ENCODE data around the gene KATNIP.

Gene KATNIP

DNA sequence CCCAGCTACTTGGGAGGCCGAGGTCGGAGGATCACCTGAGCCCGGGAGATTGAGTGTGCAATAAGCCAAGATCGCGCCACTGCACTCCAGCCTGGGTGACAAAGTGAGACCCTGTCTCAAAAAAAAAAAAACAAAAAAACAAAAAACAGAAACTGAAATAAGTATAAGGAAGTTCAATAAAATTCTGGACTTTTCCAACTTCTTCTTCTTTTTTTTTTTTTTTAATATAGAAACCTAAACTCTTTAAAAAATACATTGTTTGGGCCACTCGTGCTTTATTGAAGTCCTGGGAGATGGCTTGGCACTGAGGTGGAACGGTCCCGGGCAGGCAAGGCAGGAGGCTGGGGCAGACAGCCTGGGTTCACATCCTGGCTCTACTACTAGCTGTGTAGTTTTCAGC, 36.8 kb downstream of the KATNIP start:
- DNase-seq: no peak

DNA sequence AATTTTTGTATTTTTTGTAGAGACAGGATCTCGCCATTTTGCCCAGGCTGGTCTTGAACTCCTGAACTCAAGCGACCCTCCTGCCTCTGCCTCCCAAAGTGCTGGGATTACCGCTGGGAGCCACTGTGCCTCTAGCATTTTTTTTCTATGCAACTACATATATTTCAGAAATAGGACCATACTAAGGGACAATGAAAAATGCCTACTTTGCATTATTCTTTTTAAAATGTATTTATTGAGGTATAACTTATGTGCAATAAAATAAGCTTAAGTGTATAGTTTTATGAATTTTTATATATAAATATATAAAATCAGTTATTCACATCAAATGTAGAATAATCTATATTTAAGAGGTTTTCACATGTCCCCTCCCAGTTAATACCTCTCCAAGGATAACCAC, 38.1 kb downstream of the KATNIP start:
- no peak for DNase-seq

DNA sequence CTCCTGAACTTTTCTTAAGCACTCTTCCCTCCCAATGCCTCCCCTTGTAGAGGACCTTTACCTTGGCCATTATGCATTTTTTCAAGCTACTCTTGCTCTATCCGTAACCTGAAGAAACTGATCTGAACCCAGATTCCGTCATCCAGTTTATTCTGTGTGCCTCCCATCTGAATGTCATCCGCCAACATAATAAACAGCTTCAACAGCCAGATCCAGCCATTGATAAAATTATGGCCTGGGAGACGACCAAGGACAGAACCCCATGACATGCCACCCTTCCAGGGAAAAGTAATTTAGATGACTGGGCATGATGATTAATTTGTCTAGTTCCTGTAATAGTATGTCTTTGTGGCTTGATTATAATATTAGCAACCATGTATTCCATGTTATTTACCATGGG, 41.9 kb downstream of the KATNIP start:
- DNase-seq: no peak

DNA sequence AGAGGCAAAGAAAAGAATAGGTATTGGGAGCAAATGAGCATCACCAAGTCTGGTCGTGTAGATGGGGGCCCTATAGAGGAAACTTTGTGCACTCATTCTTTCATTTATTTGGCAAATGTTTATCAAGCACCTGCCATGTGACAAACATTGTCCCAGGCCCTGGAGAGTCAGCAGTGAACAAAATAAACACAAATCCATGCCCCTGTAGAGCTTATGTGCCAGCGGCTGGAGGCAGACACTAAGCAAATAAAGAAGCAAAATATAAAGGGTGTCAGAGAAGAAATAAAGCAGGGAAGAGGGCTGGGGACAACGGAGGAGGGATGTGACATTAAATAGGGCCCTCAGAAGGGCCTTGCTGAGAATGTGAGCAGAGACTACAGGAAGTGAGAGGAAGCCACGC, 45.5 kb downstream of the KATNIP start:
- DNase-seq: no peak

DNA sequence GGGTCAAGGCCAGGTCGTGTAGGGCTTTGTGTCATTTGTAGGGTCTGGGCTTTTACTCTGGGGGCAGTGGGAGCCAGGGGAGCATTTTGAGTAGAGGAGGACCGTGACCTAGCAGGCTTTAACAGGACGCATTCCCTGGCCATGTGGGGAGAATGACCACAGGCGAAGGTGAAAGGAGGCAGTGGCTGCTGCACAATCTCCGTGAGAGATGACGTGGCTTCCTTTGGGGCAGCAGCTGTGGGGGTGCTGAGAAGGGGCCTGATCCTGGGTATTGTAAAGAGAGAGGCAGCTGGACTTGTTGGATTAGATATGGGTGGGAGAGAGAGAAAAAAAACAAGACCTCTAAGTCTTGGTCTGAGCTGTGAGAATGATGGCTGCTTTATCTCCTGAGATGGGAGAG, 46.0 kb downstream of the KATNIP start:
- no peak for DNase-seq

DNA sequence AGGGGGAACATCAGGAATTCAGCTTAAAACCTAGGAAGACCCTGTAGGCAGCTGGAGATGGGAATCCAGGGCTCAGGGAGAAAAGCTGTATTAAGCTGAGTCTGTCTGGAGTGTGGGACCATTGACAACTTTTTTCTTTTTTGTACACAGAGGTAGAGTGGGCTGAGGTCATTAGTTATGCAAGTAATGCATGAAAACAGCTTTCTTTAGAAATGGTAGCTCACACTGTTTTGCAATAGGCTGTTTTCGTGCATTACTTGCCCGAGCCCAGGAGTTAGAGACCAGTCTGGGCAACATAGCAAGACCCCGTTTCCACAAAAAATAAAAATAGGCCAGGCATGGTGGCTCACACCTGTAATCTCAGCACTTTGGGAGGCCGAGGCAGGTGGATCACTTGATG, 46.5 kb downstream of the KATNIP start:
- no peak for DNase-seq

DNA sequence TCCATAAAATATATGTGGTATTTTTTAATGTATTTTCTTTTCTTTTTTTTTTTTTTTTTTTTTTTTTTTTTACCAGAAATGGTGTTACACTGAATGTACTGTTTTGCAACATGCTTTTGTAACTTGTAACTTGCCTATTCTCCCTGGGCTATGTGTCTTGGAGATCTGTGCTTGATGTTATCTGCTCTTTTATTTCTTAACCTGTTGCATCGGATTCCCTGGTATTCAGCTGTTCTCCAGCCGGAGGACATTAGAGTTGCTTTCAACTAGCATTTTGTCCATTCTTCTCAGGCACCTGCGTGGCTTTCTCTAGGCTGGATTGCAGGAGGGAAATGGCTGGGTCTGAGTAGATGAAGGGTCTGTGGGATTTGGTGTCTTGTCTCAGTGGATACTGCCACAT, 47.4 kb downstream of the KATNIP start:
- no peak for DNase-seq

DNA sequence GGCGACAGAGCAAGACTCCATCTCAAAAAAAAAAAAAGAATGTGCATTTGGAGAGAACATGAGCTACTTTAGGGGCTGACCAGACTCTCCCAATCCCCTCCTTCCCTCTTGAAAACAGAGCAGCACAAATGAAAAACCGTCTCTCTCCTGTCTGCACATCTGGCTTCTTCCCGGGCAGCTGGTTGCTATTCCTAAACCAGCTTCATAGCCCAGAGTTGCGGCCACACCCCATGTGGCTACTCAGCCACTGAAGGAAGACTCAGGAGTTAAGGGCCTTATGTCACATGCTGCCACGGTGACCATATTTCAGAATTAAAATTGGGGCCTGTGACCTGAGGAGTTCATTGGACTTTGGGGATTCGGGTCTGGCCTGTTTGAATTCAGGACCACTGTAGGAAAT, 48.3 kb downstream of the KATNIP start:
- DNase-seq: no peak

DNA sequence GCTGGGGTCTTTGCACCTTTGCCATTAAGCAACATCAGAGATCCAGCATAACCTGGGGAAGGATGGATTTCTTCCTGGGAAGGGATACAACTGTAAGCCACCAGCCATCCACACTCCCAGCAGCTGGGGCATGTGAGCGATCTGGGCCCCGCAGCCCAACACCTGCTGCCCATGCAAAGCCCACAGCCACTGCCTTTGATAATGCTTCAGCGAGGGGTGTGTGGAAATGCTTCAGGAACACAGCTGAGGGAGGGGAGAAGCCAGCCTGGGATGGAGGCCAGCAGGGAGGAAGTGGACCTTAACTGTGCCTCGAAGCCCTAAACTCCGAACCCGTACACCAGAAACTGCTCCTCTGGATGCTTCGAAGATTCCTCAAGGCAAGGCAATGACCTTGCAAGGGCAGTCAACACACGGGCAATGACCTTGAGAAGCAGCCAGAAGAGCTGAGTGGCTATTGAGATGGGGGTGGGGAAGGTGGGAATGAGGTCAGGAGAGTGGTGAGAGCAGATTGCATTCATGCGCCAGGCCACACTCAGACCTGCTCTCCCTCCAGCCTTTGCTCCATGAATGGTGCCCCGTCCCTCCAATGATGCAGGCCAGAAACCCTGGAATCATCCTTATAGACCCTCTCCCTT, 49.1 kb downstream of the KATNIP start:
- no peak for DNase-seq

DNA sequence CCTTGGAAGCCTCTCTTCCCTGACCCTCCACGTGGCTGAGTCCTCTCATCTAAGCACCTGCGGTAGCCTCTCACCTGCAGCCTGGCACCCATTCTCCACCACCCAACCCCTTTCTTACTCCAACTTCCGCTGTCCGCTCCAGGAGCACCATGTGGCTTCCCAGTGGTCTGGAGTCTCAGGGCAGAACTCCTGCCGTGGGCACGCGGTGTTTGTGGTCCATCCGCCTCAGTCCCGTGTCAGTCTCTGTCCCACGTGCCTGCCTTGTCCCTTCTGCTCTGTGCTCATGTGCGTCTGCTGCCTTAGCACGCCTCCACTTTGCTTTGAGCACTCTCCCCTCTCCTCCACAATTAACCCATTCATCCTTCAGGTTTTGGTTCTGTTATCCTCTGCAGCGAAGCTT, 49.7 kb downstream of the KATNIP start:
- no peak for DNase-seq

Data from CD4-positive, alpha-beta T cell treated with Interferon gamma for 1 hour (primary cell).